Measurements from ENCODE around the gene TBC1D16.
"Not testable (repeated sequence)": the region's sequence is repeated elsewhere in the genome, so short reads cannot be mapped to it uniquely, and the experiment has no call there.

Gene TBC1D16

DNA sequence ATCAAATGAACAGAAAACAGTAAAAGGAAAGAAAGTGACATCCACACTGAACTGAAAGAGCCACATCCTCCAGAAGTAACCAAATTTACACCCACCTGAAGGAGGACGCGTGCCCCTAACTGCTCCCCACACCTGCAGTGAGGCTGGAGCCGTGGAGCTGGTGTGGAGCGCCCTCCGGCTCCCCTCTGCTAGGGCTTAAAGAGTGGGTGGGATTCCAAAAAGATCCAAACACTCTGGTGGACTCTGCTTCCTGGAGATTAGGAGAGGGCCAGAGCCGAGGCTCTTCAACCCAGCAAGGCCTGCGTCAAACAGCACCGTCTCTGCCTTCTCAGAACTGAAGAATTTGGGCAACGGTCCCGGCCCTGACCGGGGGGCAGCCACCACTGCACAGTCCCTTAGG is 16.0 kb upstream of the TBC1D16 start:
- no peak for DNase-seq

- DNase-seq, result no peak
These were observed 15.0 kb upstream of the TBC1D16 start for GRCh38 chr17:80050706-80051105.

DNA sequence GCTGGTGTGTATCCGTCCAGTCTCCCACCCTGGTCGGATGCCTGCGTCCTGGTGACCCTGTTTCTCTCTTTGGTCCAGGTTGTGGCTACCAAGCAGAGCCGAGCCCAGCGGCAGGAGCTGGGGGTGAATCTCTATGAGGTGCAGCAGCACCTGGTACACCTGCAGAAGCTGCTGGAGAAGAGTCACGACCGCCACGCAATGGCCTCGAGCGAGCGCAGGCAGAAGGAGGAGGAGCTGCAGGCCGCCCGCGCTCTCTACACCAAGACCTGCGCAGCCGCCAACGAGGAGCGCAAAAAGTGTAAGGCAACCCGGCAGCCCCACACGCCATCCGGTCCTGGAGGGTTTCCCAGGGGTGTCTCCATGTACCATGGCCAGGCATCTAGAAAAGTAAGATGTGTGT is 14.3 kb upstream of the TBC1D16 start:
- DNase-seq, result no peak

DNA sequence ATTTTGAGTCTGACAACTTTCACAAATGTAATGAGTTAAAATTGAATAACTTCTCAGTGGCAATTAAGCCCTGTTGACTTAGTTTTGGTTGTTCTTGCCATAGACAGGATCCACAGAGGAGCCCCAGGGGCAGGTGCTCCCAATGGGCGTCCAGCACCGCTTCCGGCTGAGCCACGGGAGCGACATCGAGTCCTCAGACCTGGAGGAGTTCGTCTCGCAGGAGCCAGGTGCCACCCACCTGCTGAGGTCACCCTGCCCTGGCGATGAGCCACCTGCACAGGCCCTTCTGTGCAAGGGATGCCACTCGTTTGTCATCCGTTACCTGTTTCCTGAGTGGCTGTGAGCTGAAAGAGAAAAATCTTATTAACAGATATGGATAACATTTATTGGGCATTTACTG is 11.5 kb upstream of the TBC1D16 start:
- DNase-seq, result no peak

- DNase-seq, result not testable (repeated sequence)
These were observed 11.0 kb upstream of the TBC1D16 start for GRCh38 chr17:80046709-80047108.

DNA sequence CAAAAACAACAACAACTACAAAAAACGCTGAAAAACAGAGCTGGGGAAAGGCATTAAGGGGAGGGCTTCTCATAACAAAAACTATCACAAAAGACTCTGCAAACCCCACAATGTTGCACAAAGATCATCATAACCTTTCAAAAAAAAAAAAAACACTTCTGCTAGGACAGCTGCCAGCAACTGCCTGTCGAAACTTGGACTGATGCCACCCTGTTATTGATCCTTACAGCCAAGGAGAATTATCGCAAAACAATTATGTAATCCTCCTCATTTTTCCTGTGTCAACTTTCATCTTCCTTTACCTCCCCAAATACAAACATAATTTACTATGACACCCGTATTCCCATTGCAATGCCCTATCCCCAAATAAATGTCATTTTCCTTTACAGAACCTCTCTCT is 10.0 kb upstream of the TBC1D16 start:
- peak in 1 of 2 experiments; percentile 45 for DNase-seq

DNA sequence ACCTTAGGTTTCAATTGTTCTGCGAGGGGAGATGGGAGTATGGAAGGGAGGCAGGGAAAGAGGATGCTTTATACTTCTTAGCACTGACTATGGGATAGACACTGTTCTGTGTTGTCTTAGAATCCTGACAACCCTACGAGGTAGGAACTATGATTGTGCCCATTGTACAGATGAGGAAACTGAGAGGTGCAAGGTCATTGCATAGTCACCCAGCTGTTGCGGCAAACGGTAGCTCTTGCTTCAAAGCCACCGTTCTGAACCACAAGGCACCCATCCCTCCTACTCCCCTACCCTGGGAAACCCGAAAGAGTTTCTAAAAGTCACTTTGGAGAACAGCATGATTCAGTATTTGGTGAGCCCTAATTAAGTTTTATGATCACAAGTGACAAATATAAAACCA is 8.3 kb upstream of the TBC1D16 start:
- no peak for DNase-seq

- DNase-seq, result peak; percentile 89 to 90
These were observed 1.2 kb upstream of the TBC1D16 start for GRCh38 chr17:80036715-80037477.

DNA sequence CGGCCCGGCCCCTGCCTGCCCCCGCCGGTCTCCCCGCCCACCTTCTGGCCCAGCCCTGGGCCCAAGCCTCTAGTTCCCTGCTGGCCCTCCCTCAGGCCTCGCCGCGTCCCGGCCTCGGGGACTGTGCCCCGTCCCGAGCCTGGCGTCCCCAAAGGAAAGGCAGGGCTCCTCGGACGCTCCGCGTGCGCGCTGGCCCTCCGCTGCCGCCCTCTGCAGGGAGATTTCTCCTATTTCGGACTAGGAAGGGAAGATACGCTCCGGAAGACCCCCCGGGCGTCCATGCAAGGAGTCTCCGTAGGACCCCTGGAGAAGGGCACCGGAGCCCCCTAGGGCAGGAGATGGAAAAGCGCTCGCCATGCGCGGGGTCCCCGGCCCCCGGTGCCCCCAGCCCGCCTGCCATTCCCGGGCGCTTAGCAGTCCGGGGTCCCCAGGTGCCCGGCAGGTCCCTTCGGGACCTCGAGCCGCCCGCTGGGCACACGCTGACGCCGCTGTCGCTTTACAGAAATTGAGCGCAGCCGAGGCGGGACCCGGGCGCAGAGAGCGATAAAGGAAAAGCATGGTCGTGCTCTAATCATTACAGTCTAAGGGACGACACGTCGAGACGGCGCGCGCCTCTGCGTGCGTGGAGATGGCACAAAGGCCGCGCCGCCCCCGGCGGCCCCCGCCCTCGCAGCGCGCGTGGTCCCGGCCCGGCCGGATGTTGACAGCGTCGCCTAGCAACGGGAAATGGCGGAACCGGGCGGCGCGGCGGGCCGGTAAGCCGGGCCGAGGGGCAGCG is 454 bp upstream of the TBC1D16 start, which contains the start of gene CCDC40:
Gene CCDC40 (plus strand): TSS at position 706 of the 778 bp plus-strand sequence. CDS start 21 bp downstream, at position 727.
- peak; percentile 85 to 88 for DNase-seq

DNA sequence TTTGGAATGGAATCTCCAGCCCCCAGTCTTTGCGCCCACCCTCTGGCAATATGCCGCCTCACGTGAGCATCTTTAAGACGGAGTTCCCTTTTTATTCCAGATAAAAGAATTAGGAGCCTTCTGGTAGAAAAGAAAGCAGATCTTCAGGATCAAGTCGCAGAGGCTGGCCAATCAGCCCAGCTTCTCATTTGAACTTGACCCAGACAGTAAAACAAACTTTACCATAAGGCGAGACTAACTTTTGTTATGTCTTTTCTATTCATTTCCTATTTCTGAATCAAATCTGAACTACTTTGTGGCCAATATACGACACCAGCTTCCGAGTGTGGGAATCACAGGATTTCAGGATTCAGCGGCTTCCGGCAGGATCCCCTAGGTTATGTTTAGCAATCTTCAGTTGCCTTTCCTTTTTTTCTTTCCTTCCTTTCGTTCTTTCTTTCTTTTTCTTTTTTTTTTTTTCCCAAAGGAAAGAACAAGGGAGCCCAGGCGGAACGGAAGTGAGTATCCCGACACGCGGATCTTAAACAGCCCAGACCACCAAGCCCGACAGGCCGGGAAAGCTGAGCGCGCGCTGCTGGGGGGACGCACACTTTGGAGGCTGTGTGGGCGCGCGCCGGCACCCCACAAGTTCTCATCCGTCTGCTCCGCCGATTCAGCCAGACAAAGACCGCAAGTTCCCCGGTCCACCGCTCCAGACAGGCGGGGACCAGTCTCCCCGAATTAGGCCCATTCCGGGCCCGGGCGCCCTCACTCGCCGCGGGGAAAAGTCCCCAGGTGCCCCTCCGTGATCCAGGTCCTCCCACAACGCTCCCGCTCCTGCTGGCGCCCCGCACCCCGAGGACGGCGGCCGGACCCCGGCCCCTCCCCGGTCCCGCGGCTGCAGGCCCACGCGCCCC is 633 bp downstream of the TBC1D16 start:
- peak in 1 of 2 experiments; percentile 45 for DNase-seq

DNA sequence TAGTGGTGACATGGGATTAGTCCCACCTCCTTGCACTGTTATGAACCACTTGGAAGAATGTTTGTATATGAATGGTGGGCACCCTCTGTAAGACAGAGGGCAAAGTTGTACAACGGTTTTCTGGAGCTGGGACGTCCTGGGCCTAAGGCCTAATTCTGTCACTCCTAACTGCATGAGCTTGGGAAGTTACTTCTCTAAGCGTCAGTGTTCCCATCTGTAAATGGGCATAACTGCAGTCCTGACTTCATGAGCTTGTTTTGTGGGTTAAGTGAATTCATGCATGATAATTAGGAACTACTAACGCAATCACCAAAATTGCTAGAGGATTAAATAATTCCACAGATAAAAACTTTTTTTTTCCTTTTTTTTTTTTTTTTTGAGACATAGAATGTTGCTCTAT is 1.8 kb downstream of the TBC1D16 start:
- DNase-seq, result no peak

- DNase-seq, result no peak
These were observed 3.0 kb downstream of the TBC1D16 start for GRCh38 chr17:80032614-80033171.

DNA sequence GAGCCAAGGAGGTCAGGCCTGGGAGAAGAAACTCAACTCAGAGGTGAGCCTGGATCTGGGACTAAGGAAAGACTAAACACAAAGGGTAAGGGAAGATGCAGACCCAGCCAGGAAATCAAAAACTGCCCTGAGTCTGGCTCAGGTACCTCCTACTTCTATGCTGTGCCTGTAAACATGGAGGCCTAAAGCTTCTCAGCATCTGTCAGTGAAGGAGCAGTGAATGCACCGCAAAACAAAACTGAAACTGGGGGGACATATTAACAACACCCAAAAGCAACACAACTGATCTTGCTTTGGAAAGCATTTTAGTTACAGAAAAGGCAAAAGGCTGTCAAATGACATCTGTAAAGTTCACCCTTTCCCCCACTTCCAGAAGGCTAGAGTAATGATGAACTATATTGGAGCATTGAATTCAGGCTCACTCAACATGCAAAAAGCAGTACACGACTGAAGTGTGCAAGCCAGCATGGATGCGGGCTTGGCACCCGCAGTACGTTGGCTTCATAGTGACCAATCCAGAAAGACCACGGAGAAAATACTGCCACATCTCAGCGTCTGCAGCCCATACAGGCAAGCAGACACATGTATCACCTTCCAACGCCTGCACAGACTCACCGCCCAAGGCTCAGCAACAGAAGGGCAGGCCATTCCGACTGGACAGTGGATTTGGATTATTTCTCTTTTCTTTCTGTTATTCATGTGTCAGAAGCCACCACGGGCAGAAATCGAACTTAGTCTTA is 3.8 kb downstream of the TBC1D16 start:
- DNase-seq, result peak in 1 of 2 experiments; percentile 60

GRCh38 chr17:80030730-80031410 is 4.8 kb downstream of the TBC1D16 start:
- DNase-seq, result peak; percentile 85 to 89

- peak; percentile 78 to 93 for DNase-seq
These were observed 6.3 kb downstream of the TBC1D16 start for GRCh38 chr17:80029258-80029974.

- DNase-seq, result no peak
These were observed 7.6 kb downstream of the TBC1D16 start for GRCh38 chr17:80028030-80028429.

GRCh38 chr17:80027043-80027435 is 8.6 kb downstream of the TBC1D16 start:
- no peak for DNase-seq

- no peak for DNase-seq
These were observed 9.2 kb downstream of the TBC1D16 start for GRCh38 chr17:80026359-80027042.

DNA sequence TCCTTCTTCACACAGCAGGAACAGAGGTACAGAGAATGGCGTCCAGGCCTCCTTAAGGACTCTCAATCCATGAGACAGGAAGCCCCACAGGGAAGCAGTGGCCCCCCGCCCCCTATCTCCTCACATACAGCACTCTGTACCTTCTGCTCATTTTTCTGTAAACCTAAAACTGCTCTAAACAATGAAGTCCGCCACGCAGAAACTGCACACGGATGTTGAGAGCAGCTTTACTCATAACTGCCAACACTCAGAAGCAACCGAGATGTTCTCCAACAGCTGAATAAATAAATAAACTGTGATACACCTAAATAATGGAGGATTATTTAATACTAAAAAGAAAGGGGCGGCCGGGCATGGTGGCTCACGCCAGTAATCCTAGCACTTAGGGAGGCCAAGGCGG is 9.9 kb downstream of the TBC1D16 start:
- DNase-seq, result peak in 1 of 2 experiments; percentile 41

DNA sequence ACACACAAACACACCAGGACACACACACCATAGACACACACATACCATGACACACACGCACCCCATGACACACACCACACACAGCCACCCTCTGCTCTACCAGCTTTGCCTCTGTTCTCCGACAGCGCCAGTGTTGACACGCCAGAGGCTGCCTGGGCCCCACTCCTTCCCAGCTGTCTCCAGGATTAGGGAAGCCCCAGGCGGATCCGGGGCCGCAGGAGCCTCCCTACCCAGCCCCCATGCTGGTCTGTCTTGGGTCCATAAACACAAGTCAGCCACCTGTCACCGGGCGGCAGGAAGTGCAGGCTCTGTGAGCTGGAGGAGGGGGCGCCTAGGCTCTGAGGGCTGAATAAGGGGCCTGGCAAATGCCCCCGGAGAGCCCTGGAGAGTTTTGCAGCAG is 10.5 kb downstream of the TBC1D16 start:
- DNase-seq, result peak; percentile 99 to 100
